Measurements from ENCODE around the gene REELD1.

The REELD1 gene

GRCh38 chr4:146229406-146229805, 15.1 kb downstream of the REELD1 start:
- no peak for DNase-seq

DNA sequence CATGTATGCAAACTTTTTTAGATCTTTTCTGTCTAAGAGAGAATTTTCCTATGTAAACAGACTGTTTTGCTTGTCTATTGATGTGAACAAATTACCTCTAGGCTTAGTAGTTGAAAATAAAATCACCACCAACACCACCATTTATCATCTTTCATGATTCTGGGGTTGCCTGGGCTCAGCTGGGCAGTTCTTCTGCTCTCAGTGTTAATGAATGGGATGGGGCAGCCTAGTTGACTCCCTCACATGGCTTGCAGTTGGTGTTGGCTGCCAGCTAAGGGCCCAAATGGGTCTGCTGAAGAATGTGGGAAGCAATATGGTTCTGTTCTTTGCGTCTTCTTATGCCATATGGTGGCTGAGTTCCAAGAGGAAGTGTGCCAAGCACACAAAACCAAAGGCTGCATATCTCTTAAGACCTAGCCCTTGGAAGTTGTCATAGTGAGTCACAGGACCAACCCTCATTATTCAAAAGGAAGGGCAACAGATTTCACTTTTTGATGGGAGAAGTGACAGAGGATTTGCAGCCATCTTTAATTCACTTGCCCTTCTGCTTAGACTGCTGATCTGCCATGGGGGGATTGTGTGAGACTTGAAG, 17.9 kb downstream of the REELD1 start:
- no peak for DNase-seq

- no peak for DNase-seq
Observed at GRCh38 chr4:146235654-146236177, 21.4 kb downstream of the REELD1 start.

DNA sequence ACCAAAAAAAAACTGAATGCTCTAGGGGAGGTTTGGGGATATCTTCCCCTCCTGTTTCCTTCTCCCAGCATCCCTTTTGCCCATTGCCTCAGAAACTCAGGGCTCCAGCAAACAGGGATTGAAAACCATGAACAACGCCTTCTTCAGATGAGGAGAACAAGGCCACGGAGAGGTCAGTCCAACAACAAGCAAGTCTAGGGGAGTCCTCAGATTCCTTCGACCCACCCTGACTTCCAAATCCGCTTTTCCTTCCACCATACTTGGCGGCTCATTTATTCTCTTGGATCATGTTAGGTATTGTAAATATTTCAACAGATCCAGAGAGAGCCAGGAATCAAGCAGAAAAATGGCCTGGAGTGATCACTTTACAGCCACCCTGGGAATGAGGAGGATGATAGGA, 21.9 kb downstream of the REELD1 start:
- DNase-seq, result no peak

- DNase-seq, result no peak
Observed at GRCh38 chr4:146237092-146237491, 22.8 kb downstream of the REELD1 start.

DNA sequence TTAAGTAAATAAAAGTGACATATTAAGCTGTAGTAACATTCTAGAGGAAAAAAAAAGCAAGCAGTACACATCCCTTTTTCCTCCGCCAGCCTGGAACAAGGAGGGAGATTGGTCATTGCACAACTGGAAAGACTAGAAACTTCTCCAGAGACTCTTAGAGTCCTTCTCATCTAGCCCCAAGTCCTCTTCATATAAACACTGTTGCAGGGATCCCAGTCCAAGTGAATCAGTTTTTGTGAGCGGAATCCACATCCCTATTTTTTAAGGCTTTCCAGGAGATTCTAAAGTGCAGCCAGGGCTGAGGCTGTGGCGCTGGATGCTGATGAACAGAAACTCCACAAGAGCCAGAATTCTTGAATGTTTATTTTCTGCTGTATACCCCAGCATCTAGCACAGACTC, 23.8 kb downstream of the REELD1 start:
- no peak for DNase-seq

GRCh38 chr4:146243141-146243882, 29.0 kb downstream of the REELD1 start:
- DNase-seq, result no peak

DNA sequence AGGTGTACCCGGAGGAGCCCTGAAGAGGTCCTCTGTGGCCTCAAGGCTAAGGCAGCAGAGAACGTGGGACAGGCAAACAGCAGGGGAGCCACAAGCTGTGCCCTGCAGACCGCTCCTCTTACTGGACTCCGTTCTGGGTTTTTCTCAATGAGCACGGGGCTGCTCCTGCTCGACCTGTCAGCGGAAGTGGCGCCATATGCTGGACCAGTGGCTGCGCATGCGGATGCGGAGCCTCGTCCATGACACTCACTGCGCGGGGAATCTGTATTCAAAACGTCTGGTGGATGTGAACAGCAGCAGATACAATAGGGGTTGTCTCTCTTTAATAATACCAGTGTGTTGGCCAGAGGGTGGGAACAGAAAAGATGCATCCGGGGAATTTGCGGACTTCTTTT, 29.5 kb downstream of the REELD1 start:
- DNase-seq, result no peak

- DNase-seq, result no peak
Observed at GRCh38 chr4:146244496-146244895, 30.2 kb downstream of the REELD1 start.

DNA sequence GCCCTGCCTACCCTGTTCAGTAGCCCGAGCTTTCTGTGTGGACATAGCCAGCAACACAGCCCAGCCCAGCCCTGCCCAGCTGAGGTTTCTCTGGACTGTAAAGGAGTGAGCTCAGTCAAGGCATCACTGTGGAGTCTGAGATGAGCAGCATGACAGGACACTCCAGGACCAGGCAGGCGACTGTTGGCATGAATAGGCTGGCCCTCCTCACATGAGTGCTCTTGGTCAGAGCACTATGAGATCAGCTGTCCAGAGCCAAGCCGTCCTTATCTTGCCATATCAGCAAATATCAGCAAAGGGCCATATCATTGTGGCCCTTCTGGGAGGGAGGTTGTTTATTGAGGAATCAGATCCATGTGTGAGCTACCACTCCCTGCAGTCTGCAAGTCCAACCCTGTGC, 30.9 kb downstream of the REELD1 start:
- no peak for DNase-seq

DNA sequence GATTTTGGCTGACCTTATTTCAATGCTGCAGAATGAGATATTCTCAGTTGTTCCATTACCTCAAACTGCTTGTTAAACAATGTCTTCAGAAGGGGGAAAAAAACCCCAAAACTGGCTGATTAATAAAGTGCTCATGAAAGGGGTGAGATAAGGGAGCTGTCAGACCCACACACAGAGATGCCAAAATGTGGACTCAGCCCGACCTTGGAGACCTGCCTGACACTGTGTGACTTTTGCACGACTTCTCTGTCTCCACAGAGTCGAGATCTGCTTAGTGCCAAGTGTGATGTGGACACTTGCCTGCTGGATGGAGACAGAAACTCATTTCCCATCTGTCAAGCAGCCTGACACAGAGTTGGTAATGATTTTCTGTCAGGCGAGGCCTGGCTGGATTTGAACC, 31.5 kb downstream of the REELD1 start:
- DNase-seq, result no peak

DNA sequence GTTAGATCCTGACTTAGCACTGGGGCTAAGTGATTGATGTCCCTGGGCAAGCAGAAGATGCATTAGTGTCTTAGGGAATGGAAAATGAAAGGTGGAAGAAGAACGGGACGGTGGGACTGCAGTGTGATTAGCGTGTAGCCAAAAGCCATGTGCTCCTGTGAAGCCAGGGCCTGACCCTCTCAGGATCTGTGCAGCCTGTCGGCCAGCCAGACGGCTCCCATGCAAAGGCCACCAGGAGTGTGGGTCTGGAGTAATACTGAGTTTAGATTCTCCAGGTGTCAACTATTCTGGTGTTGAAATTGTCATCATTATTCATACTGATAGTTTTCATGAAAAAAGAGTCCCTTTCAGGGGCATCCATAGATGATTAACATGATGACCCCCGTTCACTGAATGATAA, 32.0 kb downstream of the REELD1 start:
- DNase-seq, result no peak

DNA sequence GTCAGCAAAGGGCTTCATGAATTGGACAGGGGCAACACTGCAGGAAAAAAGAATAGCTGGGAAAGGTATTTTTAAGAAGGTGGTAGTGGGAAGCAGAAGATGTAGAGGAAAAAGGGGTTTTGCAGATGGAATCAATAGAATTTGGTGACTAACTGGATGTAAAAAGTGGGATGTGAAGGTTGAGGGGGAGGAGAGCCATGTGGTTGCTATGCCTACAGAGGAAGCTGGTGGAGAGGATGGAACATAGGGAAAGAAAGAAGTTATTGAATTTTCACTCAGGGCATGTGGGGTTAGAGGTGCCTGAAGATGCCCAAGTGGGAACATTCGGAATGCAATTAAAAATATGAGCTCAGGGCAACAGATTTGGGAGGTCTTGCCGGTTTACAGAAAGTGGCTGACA, 33.0 kb downstream of the REELD1 start:
- DNase-seq, result no peak

- no peak for DNase-seq
Observed at GRCh38 chr4:146252969-146253611, 38.8 kb downstream of the REELD1 start.

GRCh38 chr4:146255463-146255862, 41.1 kb downstream of the REELD1 start:
- DNase-seq, result no peak

GRCh38 chr4:146255874-146256273, 41.5 kb downstream of the REELD1 start:
- DNase-seq, result no peak

DNA sequence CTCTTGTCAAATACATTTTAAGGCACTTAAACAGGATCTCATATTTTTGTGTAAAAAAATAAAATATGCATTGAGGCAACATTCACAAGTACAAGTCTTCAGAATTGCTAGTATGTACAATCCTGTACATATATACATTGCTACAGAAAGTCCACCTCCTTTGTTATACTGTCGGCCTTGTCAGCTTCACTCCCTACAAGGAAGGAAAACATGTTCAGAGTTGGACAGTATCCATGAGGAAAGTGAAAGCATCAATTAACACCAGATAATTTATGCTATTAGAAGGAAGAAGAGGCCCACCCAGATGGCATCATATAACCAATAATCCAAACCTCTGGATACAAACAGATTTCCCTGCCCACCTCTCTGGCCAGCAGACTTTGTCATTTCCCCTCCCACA, 42.0 kb downstream of the REELD1 start:
- DNase-seq, result no peak

DNA sequence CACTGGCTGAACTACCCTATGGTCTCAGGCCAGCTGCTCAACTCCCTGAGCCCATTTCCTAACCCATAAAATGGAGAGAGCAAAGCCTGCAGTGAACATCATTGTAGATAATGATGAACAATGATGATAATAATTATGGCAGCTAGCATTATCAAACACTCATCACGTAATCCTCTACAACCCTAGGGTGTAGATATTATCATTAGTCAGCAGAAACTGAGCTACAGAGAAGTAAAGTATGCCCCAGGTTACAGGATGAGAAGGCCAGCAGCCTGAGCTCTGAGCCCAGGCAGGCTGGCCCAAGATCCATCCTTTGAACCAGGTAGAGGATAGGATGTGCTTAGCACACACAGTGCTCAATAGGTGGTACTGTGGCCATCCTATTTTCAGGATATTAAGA, 43.2 kb downstream of the REELD1 start:
- DNase-seq, result no peak

GRCh38 chr4:146260521-146260920, 46.2 kb downstream of the REELD1 start:
- DNase-seq, result no peak

- no peak for DNase-seq
Observed at GRCh38 chr4:146261041-146261440, 46.7 kb downstream of the REELD1 start.

- DNase-seq, result no peak
Observed at GRCh38 chr4:146263793-146264192, 49.5 kb downstream of the REELD1 start.

DNA sequence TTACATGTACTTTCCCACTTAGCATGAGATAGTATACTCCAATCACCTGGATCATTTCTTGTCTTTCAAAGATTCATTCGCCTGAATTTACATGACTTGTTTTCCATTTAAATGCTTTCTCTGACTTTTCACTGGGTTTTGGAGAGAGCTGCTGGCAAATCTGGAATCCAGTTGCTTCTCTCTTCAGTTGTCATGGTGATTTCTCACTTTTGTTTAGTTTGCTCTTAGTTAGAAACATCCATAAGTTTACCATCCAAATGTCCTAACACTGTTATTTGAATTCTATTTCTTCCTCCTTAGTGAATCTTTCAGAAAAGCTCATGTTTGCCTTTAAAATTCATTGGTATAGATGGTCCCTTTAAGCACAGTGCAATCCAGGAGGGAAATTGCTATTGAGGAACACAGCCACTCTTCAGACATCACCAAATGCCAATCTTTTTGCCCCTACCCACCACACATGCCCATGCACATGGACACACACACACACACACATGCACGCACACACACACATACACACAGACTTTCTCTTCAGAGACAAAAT, 51.7 kb downstream of the REELD1 start:
- no peak for DNase-seq

- DNase-seq, result no peak
Observed at GRCh38 chr4:146267826-146268225, 53.5 kb downstream of the REELD1 start.

DNA sequence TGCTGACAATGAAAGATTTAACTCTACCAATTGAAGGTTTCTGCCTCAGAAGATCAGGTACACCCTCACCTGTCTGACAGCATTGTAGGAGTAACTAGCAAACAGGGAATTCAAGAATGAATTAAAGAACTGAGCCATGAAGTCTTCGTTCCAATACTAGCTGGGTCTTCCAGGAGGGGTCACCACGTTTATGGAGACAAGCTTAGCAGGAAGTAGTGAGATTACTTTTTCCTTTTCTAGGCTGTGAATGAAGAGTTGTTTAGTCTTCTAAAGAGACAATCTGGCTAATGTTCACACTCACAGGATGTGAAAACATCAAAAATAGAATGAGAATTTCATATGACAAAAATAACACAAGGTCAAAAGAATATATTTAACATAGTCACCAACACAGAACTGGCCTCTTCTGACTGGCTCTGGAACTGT, 54.9 kb downstream of the REELD1 start:
- DNase-seq, result no peak
